Measurements from ENCODE around the gene LGALS3BP. TPM values are rescaled to one million over a fixed set of nuclear protein-coding genes. Genes with fewer than 3 reads are reported as not detected.
A peak's percentile ranks its signal among the peaks of the same experiment; 100 is the strongest.

Gene LGALS3BP
- total and polyA plus RNA-seq, 2 of the 8 experiments (the other 6 are each of a cell fraction or from before 2014, with no cell fraction given): 56.1 to 61.6 TPM

GRCh38 chr17:78933025-78933958, 46.4 kb downstream of the LGALS3BP start:
- Histone ChIP-seq H3K9ac (replicated peaks in 1 of 4; ENCODE audit: extremely low read depth in 1 of 4, low read depth in 3 of 4, low read length in 3 of 4) (no peak overlapping the region), H3K23ac (ENCODE audit: insufficient read length) (no peak overlapping the region), H3K23me2 (ENCODE audit: low read depth, low read length) (no peaks in the 10 kb centered on the region), H3K9me3 (ENCODE audit: insufficient read depth in 2 of 2, low read depth in 1 of 2, low read length in 1 of 2) (no peaks in the 10 kb centered on the region), H2BK20ac (ENCODE audit: low read length) (no peak overlapping the region), H2AFZ (ENCODE audit: low read length) (no peak overlapping the region), H2BK120ac (replicated peaks; ENCODE audit: low read depth, low read length) (no peak overlapping the region), H3K27ac (ENCODE audit: low read depth, low read length) (no peak overlapping the region), H2BK5ac (ENCODE audit: low read depth, low read length) (no peak overlapping the region), H3K27me3 (replicated peaks in 1 of 4; ENCODE audit: control insufficient read depth in 3 of 4, extremely low read depth in 1 of 4, insufficient read depth in 3 of 4, low read length in 3 of 4) (no peaks in the 10 kb centered on the region; a peak in 1 of 7 replicates), H3K56ac (replicated peaks; ENCODE audit: insufficient read length, low read depth, low read length) (no peak overlapping the region), H2BK15ac (ENCODE audit: low read length) (peak overlapping the region; percentile 72; the same call in 1 of the 2 replicates), H4K91ac (replicated peaks; ENCODE audit: insufficient read length, low read length) (peak overlapping the region; percentile 76), H3K4me1 (replicated peaks in 1 of 4; ENCODE audit: control insufficient read depth in 3 of 4, insufficient read depth in 4 of 4, low read length in 3 of 4) (peaks cover 0 to 15% (median 8%) of the 10 kb centered on the region in 4 experiments; a peak in 5 of 7 replicates), H3K79me2 (ENCODE audit: control insufficient read depth in 1 of 2, insufficient read depth in 2 of 2, low read length in 2 of 2) (no peaks in the 10 kb centered on the region), H2BK12ac (ENCODE audit: low read depth, low read length) (peak overlapping the region; percentile 75; the same call in 1 of the 2 replicates), H3K14ac (ENCODE audit: insufficient read length) (no peak overlapping the region), H4K8ac (ENCODE audit: extremely low read depth, insufficient read depth, low read length) (no peak overlapping the region; the same call in 1 of the 2 replicates), H4K20me1 (replicated peaks in 1 of 2; ENCODE audit: control insufficient read depth in 1 of 2, insufficient read depth in 2 of 2, low read length in 2 of 2) (no peaks in the 10 kb centered on the region), H3K79me1 (ENCODE audit: low read depth, low read length) (no peaks in the 10 kb centered on the region), H3K4me2 (ENCODE audit: insufficient read depth in 1 of 2, low read depth in 2 of 2, low read length in 2 of 2) (peak overlapping the region in 1 of 2 experiments; percentile 21; a peak in 1 of 4 replicates), H3K4ac (replicated peaks; ENCODE audit: insufficient read length, low read depth, low read length) (no peak overlapping the region), H3K18ac (ENCODE audit: extremely low read depth, low read length) (no peak overlapping the region), H4K5ac (ENCODE audit: insufficient read length, low read depth, low read length) (no peak overlapping the region), H2AK5ac (ENCODE audit: low read depth, low read length) (no peak overlapping the region), H3K36me3 (ENCODE audit: control insufficient read depth in 2 of 4, insufficient read depth in 4 of 4, low read length in 3 of 4) (no peaks in the 10 kb centered on the region), H3K4me3 (ENCODE audit: extremely low read depth in 1 of 4, insufficient read depth in 2 of 4, low read depth in 3 of 4, low read length in 4 of 4) (no peak overlapping the region)
- FAIRE-seq: no peak
- no peak for TF ChIP-seq SAP30 (IDR thresholded peaks at IDR 0.05; ENCODE audit: insufficient read depth, insufficient replicate concordance, low read length)
- TF ChIP-seq USF2 (IDR thresholded peaks at IDR 0.05; ENCODE audit: low read length): no peak
- TF ChIP-seq RFX5 (IDR thresholded peaks at IDR 0.05; ENCODE audit: borderline replicate concordance, low read depth, low read length): no peak
- TF ChIP-seq EZH2 (IDR thresholded peaks at IDR 0.05; ENCODE audit: low read depth, low read length, severe bottlenecking): no peak
- WGBS, 2 experiments (ENCODE audit: extremely low coverage in 1 of 2, insufficient coverage in 1 of 2, insufficient read length in 1 of 2, insufficient replicate concordance in 2 of 2, low coverage in 1 of 2, low lambda C conversion rate in 2 of 2, missing lambda C conversion rate in 1 of 2): 87% methylated on average over 18 of the region's 18 CpGs; no CpG with 5 or more reads in 1 of the 2 experiments
- ChIA-PET POLR2A (ENCODE audit: partially characterized antibody) (interaction anchor here (1.1 to 3.3 kb wide), 2 partner anchors 9 to 976 kb away, joined by 4 to 16 read pairs; partner anchors contain the start of gene TIMP2), CTCF (ENCODE audit: partially characterized antibody) (interaction anchor here (1.2 to 3.1 kb wide), 4 partner anchors 10 to 38 kb away, joined by 3 to 17 read pairs (median 4); no protein-coding TSS in a partner anchor)
- DNase-seq (ENCODE audit: low read depth in 1 of 2, low spot score in 2 of 2): no peak

Data from H1 (cell line).